ENCODE results near the gene ADAM12.

ADAM12 gene

DNA sequence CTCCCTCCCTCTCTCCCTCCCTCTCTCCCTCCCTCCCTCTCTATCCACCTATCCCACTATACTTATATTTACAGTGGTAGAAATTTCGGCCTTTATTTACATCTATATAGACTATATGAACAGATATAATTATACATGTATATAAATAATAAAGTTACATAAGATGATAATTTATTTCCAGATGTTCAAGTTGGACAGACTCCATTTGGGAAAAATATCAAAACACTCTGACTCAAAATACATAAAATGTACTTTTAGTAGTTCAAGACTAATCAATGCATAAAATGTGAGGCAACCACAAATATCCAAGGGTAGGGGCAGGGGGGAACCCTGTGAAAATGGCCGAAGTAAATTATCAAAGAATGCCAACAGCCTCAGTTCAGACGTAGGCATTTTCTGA, 288.9 kb downstream of the ADAM12 start:
- TF ChIP-seq, protein P1, sequence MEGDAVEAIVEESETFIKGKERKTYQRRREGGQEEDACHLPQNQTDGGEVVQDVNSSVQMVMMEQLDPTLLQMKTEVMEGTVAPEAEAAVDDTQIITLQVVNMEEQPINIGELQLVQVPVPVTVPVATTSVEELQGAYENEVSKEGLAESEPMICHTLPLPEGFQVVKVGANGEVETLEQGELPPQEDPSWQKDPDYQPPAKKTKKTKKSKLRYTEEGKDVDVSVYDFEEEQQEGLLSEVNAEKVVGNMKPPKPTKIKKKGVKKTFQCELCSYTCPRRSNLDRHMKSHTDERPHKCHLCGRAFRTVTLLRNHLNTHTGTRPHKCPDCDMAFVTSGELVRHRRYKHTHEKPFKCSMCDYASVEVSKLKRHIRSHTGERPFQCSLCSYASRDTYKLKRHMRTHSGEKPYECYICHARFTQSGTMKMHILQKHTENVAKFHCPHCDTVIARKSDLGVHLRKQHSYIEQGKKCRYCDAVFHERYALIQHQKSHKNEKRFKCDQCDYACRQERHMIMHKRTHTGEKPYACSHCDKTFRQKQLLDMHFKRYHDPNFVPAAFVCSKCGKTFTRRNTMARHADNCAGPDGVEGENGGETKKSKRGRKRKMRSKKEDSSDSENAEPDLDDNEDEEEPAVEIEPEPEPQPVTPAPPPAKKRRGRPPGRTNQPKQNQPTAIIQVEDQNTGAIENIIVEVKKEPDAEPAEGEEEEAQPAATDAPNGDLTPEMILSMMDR (IDR thresholded peaks at IDR 0.05; ENCODE audit: low read length, missing control alignments), result no peak
- H3K4me3 ChIP-seq (replicated peaks; ENCODE audit: low read depth, low read length), result no peak overlapping the region
- no peak for DNase-seq (ENCODE audit: low read depth)

DNA sequence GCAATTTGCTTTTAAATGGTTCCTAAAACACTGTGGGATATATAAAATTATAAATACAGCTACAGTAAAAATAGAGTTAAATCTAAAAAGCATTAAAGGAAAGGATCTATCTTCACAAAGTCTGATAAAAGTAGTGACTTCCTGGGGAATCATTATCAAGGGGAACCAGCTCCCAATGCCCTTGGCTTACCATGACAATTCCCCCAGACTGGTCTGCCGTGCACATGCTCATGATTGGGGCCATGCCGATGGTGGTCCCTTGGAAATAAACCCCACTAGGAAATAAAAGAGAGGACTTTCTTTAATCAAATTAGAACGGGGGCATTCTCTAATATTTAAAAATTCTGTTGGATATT, 290.1 kb downstream of the ADAM12 start:
- TF ChIP-seq, protein P1 (IDR thresholded peaks at IDR 0.05; ENCODE audit: low read length, missing control alignments), result no peak
- H3K4me3 ChIP-seq (replicated peaks; ENCODE audit: low read depth, low read length), result no peak overlapping the region

DNA sequence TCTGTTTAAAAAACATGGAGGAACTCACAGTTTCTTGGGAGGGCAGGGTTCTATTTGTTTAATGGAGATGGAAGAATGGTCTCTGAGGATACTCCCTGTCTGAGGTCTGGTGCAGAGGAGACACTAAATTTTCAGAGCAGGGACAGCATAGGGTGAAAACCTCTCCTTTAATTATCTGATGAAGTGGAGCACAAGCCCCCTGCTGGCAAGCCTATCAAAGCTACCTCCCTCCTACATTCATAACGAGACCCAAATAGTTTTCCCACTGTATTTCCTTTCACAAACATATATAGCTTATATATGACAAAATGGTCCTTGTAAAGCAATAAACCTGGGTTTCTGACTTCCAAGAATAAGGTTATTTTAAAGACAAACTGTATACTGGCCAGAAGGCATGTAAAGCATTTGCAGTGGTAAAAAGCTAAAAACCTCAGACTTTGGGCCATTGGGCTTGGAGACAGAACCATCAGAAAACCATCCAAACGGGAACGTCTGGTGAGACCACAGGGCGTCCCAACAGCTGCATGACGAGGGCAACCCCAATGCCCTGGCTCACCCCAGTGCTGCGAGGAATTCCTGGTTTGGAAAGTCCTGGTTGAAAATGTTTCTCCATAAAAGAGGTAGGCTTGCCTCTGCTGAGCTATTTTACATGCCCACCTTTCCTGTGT, 290.6 kb downstream of the ADAM12 start:
- H3K4me3 ChIP-seq (replicated peaks; ENCODE audit: low read depth, low read length), result no peak overlapping the region
- TF ChIP-seq, protein P1 (IDR thresholded peaks at IDR 0.05; ENCODE audit: low read length, missing control alignments), result no peak
- DNase-seq (ENCODE audit: low read depth), result no peak

More for the DNA sequence above, 290.1 kb downstream of the ADAM12 start:
- DNase-seq (ENCODE audit: low read depth), result no peak

DNA sequence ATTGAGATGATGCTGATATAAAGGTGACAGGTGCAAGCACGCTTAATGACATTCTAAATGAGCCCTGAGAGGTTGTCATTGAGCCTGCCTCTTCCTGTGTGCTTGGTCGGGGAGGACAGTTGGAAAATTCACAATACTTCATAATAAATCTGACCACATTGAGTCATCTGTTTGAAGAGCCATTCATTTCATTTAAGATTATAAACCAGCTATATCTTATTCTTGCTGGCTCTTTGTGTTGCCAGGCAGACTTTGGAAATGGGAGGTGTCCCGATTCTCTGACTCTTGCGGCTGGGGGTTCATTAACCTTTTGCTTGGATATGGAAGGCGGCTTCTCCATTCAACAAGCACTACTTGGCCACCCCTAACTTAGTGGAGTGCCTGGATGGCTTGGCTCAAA, 293.7 kb downstream of the ADAM12 start:
- TF ChIP-seq, protein P1 (IDR thresholded peaks at IDR 0.05; ENCODE audit: low read length, missing control alignments), result no peak
- H3K4me3 ChIP-seq (replicated peaks; ENCODE audit: low read depth, low read length), result no peak overlapping the region
- DNase-seq (ENCODE audit: low read depth), result no peak

DNA sequence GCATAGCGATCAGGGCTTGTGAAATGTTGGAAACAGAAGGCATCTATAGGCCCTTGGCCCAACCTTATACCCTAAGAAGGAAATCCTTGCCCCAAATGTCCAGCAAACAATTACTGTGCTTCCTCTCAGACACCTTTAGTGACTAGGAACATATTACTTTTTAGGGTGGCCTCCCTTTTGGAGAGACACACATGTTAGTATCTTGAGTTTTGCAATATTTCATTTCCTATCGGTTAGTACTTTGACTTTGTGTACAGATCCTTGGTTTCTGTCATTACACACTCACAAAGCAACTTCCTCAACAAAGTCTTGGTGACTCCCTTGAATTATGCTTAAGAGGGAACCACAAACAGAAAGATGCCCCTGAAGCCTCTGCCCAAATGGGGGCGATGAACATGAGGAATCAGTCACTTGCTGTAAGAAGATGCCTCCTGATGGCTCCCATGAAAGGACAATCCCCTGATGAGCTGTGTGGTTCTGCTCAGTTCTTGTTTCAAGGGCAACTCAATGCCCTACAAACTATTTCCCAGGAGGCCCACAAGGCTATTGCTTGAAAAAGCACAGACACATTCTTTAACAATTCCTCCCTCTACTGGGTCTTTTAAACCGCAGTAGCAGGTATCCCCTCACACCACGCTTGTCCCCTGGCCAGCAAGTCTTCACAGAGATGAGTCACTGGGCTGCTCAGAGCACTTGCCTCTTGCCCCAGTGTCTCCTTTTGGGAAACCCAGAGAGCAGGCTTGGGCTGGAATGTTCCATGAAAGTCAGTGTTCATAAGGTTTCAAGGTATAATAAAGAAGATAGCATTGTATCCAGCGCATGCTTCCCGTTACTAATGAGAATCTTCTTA, 295.7 kb downstream of the ADAM12 start:
- peak; percentile 32 for DNase-seq (ENCODE audit: low read depth)
- no peak overlapping the region for H3K4me3 ChIP-seq (replicated peaks; ENCODE audit: low read depth, low read length)
- TF ChIP-seq, protein P1 (IDR thresholded peaks at IDR 0.05; ENCODE audit: low read length, missing control alignments), result no peak

DNA sequence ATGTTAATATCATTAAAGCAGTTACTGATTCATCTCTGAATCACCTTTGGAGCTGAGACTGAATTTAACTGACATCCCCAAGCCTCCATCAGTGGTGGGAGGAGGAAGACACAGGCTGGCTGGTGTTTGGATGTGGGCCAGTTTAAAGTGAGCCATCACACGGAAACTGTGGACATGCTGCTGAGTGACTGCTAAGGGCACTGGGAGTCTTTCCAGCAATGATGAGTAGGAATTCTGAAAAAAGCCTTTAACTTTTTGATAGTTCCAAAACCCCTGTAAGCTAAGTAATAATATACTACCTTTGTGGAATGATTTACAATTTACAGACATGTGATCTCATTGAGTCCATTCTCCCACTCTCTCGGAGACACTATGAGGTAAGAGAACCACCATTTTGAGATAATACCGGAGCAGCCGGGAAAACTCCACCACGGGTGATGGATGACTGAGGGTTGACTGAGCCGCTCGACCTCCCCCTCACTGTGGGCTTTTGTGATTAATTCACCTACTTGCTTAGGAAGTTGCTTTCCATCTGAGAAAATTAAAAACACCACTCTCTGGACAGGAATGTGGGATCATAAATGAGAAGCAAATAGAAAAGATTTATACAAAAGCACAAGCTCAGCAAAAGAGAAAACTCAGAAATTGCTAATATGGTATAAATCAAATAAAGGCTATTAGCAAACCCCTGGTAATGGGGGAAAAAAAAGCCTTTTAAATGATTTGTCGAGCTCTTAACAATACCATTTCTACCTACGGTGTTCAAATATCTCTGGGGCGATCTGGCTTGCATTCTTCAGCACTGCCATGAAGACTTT, 297.2 kb downstream of the ADAM12 start:
- no peak overlapping the region for H3K4me3 ChIP-seq (replicated peaks; ENCODE audit: low read depth, low read length)
- peak; percentile 69 for DNase-seq (ENCODE audit: low read depth)
- TF ChIP-seq, protein P1 (IDR thresholded peaks at IDR 0.05; ENCODE audit: low read length, missing control alignments), result no peak
